SK-N-SH (cell line): ENCODE measurements around the gene ADCK1.

Source experiments
- CHD2 ChIP-seq: fragments of 150-350 bp; IDR thresholded peaks from 2 replicates; pipeline ENCODE4 v1.6.1; 2018; ENCODE audit warnings: low read length; ENCODE audit not compliant: partially characterized antibody
- CTCF ChIP-seq: fragments of 200-600 bp; sonication (generic); IDR thresholded peaks from 2 replicates; pipeline ENCODE4 v1.6.1; 2017; ENCODE audit warnings: antibody characterized with exemption, mild to moderate bottlenecking, moderate library complexity
- GABPA ChIP-seq: IDR thresholded peaks from 2 replicates; pipeline ENCODE4 v1.4.0; 2012; ENCODE audit warnings: low read depth, mild to moderate bottlenecking
- JUND ChIP-seq: IDR thresholded peaks from 2 replicates; pipeline ENCODE4 v1.4.0; 2012
- MAX ChIP-seq: IDR thresholded peaks from 2 replicates; pipeline ENCODE4 v1.4.0; 2012; ENCODE audit warnings: low read depth
- NFIC ChIP-seq: IDR thresholded peaks from 2 replicates; pipeline ENCODE4 v1.4.0; 2012; ENCODE audit warnings: borderline replicate concordance
- POLR2AphosphoS5 ChIP-seq: IDR thresholded peaks from 2 replicates; pipeline ENCODE4 v1.6.1; 2012; ENCODE audit warnings: low read depth, low read length
- RXRA ChIP-seq: IDR thresholded peaks from 2 replicates; pipeline ENCODE4 v1.4.0; 2012; ENCODE audit warnings: low read depth, mild to moderate bottlenecking, borderline replicate concordance
- TEAD4 ChIP-seq: IDR thresholded peaks from 2 replicates; pipeline ENCODE4 v1.4.0; 2012; ENCODE audit warnings: mild to moderate bottlenecking, borderline replicate concordance; ENCODE audit not compliant: insufficient read depth
- USF2 ChIP-seq: fragments of 150-350 bp; IDR thresholded peaks from 2 replicates; pipeline ENCODE4 v1.6.1; 2017; ENCODE audit warnings: antibody characterized with exemption, low read length, low read depth, borderline replicate concordance
- YY1 ChIP-seq: IDR thresholded peaks from 2 replicates; pipeline ENCODE4 v1.4.0; 2012; ENCODE audit warnings: low read depth, mild to moderate bottlenecking
- ZBTB33 ChIP-seq: IDR thresholded peaks from 2 replicates; pipeline ENCODE4 v1.4.0; 2012; ENCODE audit warnings: low read depth, borderline replicate concordance

- TF ChIP-seq CHD2 (no peak), JUND (no peak), CTCF (no peak), POLR2AphosphoS5 (no peak), GABPA (no peak), TEAD4 (no peak), USF2 (no peak), MAX (no peak), ZBTB33 (no peak), NFIC (no peak), RXRA (no peak), YY1 (no peak)
Measured at GRCh38 chr14:77883847-77884238, 83.9 kb downstream of the ADCK1 start.
